ENCODE results near the gene CDK6. TPM values are rescaled to one million over a fixed set of nuclear protein-coding genes. Genes with fewer than 3 reads are reported as not detected.

The CDK6 gene
- total RNA-seq, 1 donor from 2014 or later: 6.0 TPM

- peak overlapping the region; percentile 65 for H3K27ac Mint-ChIP-seq
- no peak overlapping the region for H3K27ac ChIP-seq
- DNase-seq (ENCODE audit: low spot score): no peak
Measured at GRCh38 chr7:92740700-92741126, 95.7 kb downstream of the CDK6 start.

GRCh38 chr7:92740134-92740533 is 96.2 kb downstream of the CDK6 start:
- no peaks in the 10 kb centered on the region for H4K20me1 ChIP-seq (ENCODE audit: low read depth)
- H3K4me1 ChIP-seq: no peaks in the 10 kb centered on the region
- Mint-ChIP-seq H3K9me3 (no peaks in the 10 kb centered on the region), H3K27me3 (ENCODE audit: insufficient read depth, low read depth) (peaks cover 6% of the 10 kb centered on the region), H3K36me3 (peaks cover 7% of the 10 kb centered on the region), H3K4me1 (no peaks in the 10 kb centered on the region), H3K27ac (no peak overlapping the region), H3K4me3 (no peak overlapping the region)
- no peaks in the 10 kb centered on the region for H3F3A ChIP-seq (ENCODE audit: low read depth)
- H3K4me2 ChIP-seq: no peak overlapping the region
- H3K36me3 ChIP-seq: no peaks in the 10 kb centered on the region
- no peaks in the 10 kb centered on the region for H3K9me3 ChIP-seq (ENCODE audit: low read depth)
- no peaks in the 10 kb centered on the region for H3K79me2 ChIP-seq (ENCODE audit: low read depth)
- H3K9ac ChIP-seq: no peak overlapping the region
- no peak overlapping the region for H2AFZ ChIP-seq (replicated peaks)
- H3K4me3 ChIP-seq: no peak overlapping the region
- H3K27me3 ChIP-seq: no peaks in the 10 kb centered on the region
- TF ChIP-seq CTCF (IDR thresholded peaks at IDR 0.05): no peak
- no peak for TF ChIP-seq EZH2 (IDR thresholded peaks at IDR 0.05)
- no peak for TF ChIP-seq EZH2phosphoT487 (IDR thresholded peaks at IDR 0.05)
- no peak for DNase-seq (ENCODE audit: low spot score)
- no peak overlapping the region for H3K27ac ChIP-seq

More at GRCh38 chr7:92740700-92741126, 95.7 kb downstream of the CDK6 start:
- Mint-ChIP-seq H3K36me3 (peaks cover 9% of the 10 kb centered on the region), H3K4me1 (no peaks in the 10 kb centered on the region), H3K9me3 (no peaks in the 10 kb centered on the region), H3K27me3 (ENCODE audit: insufficient read depth, low read depth) (peaks cover 6% of the 10 kb centered on the region), H3K4me3 (no peak overlapping the region)
- Histone ChIP-seq H4K20me1 (ENCODE audit: low read depth) (no peaks in the 10 kb centered on the region), H2AFZ (replicated peaks) (no peak overlapping the region), H3K9ac (no peak overlapping the region), H3K79me2 (ENCODE audit: low read depth) (no peaks in the 10 kb centered on the region), H3K9me3 (ENCODE audit: low read depth) (no peaks in the 10 kb centered on the region), H3K27me3 (no peaks in the 10 kb centered on the region), H3K36me3 (no peaks in the 10 kb centered on the region), H3K4me1 (no peaks in the 10 kb centered on the region), H3K4me2 (no peak overlapping the region), H3F3A (ENCODE audit: low read depth) (no peaks in the 10 kb centered on the region), H3K4me3 (no peak overlapping the region)
- TF ChIP-seq EZH2phosphoT487 (IDR thresholded peaks at IDR 0.05): no peak
- no peak for TF ChIP-seq EZH2 (IDR thresholded peaks at IDR 0.05)
- no peak for TF ChIP-seq CTCF (IDR thresholded peaks at IDR 0.05)

- no peak overlapping the region for H2AFZ ChIP-seq (replicated peaks)
- peaks cover 6% of the 10 kb centered on the region for H3K27me3 Mint-ChIP-seq (ENCODE audit: insufficient read depth, low read depth)
- no peak overlapping the region for H3K27ac ChIP-seq
- no peak overlapping the region for H3K9ac ChIP-seq
- H3K27ac Mint-ChIP-seq: no peak overlapping the region
- no peaks in the 10 kb centered on the region for H3K36me3 ChIP-seq
- H4K20me1 ChIP-seq (ENCODE audit: low read depth): no peaks in the 10 kb centered on the region
- DNase-seq (ENCODE audit: low spot score): no peak
- no peaks in the 10 kb centered on the region for H3K27me3 ChIP-seq
- no peaks in the 10 kb centered on the region for H3K79me2 ChIP-seq (ENCODE audit: low read depth)
- H3K4me1 Mint-ChIP-seq: no peaks in the 10 kb centered on the region
- H3K4me1 ChIP-seq: no peaks in the 10 kb centered on the region
- no peak overlapping the region for H3K4me3 Mint-ChIP-seq
- H3K9me3 Mint-ChIP-seq: no peaks in the 10 kb centered on the region
- no peaks in the 10 kb centered on the region for H3F3A ChIP-seq (ENCODE audit: low read depth)
- no peak overlapping the region for H3K4me2 ChIP-seq
- no peak overlapping the region for H3K4me3 ChIP-seq
- no peaks in the 10 kb centered on the region for H3K9me3 ChIP-seq (ENCODE audit: low read depth)
- H3K36me3 Mint-ChIP-seq: peaks cover 6% of the 10 kb centered on the region
- TF ChIP-seq CTCF (IDR thresholded peaks at IDR 0.05): no peak
- TF ChIP-seq EZH2phosphoT487 (IDR thresholded peaks at IDR 0.05): no peak
- no peak for TF ChIP-seq EZH2 (IDR thresholded peaks at IDR 0.05)
Measured at GRCh38 chr7:92739091-92739490, 97.3 kb downstream of the CDK6 start.

Data from neural progenitor cell (in vitro differentiated cells).